ENCODE data around the gene EGR2. TPM values are rescaled to one million over a fixed set of nuclear protein-coding genes. Genes with fewer than 3 reads are reported as not detected.
A peak's percentile ranks its signal among the peaks of the same experiment; 100 is the strongest.

Gene EGR2
- total RNA-seq, 4 donors from 2014 or later = 0.78 to 14.6 (median 2.9) TPM

DNA sequence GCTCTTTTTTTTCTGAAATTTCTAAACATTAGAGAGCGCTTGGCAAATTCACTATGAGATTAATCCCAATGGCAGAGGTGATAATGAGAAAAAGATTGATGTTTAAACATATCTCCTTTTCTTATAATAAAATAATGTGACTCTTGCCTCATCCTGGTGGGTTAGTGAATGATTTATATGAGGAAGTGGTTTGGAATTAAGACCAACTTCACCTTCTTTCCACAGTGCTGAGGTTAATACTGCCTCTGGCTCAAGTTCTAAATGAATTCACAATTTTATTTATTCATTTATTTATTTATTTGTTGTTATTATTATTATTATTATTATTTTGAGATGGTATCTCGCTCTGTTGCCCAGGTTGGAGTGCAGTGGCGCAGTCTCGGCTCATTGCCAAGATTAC is 52.2 kb downstream of the EGR2 start:
- H3K4me3 ChIP-seq (replicated peaks in 1 of 3) = no peak overlapping the region
- H3K9me3 ChIP-seq = no peaks in the 10 kb centered on the region
- no peak overlapping the region for H3K27ac ChIP-seq
- no peaks in the 10 kb centered on the region for H3K4me1 ChIP-seq
- intact Hi-C loops (cut with DNase I) = no loop called here
- TF ChIP-seq, protein P1, sequence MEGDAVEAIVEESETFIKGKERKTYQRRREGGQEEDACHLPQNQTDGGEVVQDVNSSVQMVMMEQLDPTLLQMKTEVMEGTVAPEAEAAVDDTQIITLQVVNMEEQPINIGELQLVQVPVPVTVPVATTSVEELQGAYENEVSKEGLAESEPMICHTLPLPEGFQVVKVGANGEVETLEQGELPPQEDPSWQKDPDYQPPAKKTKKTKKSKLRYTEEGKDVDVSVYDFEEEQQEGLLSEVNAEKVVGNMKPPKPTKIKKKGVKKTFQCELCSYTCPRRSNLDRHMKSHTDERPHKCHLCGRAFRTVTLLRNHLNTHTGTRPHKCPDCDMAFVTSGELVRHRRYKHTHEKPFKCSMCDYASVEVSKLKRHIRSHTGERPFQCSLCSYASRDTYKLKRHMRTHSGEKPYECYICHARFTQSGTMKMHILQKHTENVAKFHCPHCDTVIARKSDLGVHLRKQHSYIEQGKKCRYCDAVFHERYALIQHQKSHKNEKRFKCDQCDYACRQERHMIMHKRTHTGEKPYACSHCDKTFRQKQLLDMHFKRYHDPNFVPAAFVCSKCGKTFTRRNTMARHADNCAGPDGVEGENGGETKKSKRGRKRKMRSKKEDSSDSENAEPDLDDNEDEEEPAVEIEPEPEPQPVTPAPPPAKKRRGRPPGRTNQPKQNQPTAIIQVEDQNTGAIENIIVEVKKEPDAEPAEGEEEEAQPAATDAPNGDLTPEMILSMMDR (IDR thresholded peaks at IDR 0.05) = no peak
- no peak for TF ChIP-seq POLR2A (IDR thresholded peaks at IDR 0.05)
- H3K27me3 ChIP-seq = no peaks in the 10 kb centered on the region
- no peak for DNase-seq
- H3K36me3 ChIP-seq = no peaks in the 10 kb centered on the region
- 97 to 98% methylated on average over 4 of the region's 4 CpGs for WGBS, 2 donors

DNA sequence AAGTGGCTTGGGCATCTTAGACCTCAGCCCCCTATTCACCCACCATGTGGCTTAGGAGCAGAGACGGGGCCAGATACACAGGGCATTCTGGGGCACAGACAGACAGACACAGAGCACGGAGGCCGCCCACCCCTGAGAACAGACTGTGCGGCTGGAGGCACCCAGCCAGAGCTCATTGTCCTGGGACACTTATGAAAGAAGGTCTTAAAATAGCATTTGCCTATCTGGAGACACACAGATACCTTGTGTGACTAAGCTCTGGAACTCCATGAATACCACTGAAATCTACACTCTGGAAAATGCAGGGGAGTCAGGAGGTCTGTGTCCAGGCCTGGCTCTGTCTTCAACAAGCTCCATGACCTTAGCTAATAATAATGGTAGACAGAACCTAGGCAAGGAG is 53.0 kb downstream of the EGR2 start:
- TF ChIP-seq POLR2A (IDR thresholded peaks at IDR 0.05) = no peak
- TF ChIP-seq, protein P1 (IDR thresholded peaks at IDR 0.05) = no peak
- Histone ChIP-seq H3K4me3 (replicated peaks in 1 of 3) (no peak overlapping the region), H3K4me1 (no peaks in the 10 kb centered on the region), H3K36me3 (no peaks in the 10 kb centered on the region), H3K9me3 (no peaks in the 10 kb centered on the region), H3K27ac (no peak overlapping the region), H3K27me3 (no peaks in the 10 kb centered on the region)
- 100% methylated on average over 4 of the region's 4 CpGs; no CpG with 5 or more reads in 1 of the 2 donors for WGBS, 2 donors
- DNase-seq = peak; percentile 17
- intact Hi-C loops (cut with DNase I) = no loop called here

Other genes starting within 250 kb of the EGR2 start
- 10 to 100 TPM; 21.8 to 29.7 (median 24.6) TPM for gene ADO, start 11.6 kb downstream of the EGR2 start, total RNA-seq

Measured in thyroid gland (tissue), 4 donors.